BLaER1 treated with 17β-estradiol and CSF1 and Interleukin-3, amounts not matched to agents 10 nM and 100 nM (cell line): Measurements from ENCODE around the gene FANCI.
A peak's percentile ranks its signal among the peaks of the same experiment; 100 is the strongest.

Source experiments
- H3K27ac ChIP-seq, 11 experiments: shearing (Covaris generic); formaldehyde crosslinking; 2 replicates each; pipeline ENCODE4 v1.8.1; 2022
- H3K27me3 ChIP-seq, 11 experiments: shearing (Covaris generic); formaldehyde crosslinking; 2 replicates each; pipeline ENCODE4 v1.8.1; 2022
- H3K36me3 ChIP-seq, 11 experiments: shearing (Covaris generic); formaldehyde crosslinking; 2 replicates each; pipeline ENCODE4 v1.8.1; 2022
- H3K4me1 ChIP-seq, 10 experiments: shearing (Covaris generic); formaldehyde crosslinking; 2 replicates each; pipeline ENCODE4 v1.8.1; 2022
- H3K4me2 ChIP-seq, 11 experiments: shearing (Covaris generic); formaldehyde crosslinking; 2 replicates each; pipeline ENCODE4 v1.8.1; 2022
- H3K4me3 ChIP-seq, 10 experiments: shearing (Covaris generic); formaldehyde crosslinking; 2 replicates each; pipeline ENCODE4 v1.8.1; 2022
- H3K9ac ChIP-seq, 11 experiments: shearing (Covaris generic); formaldehyde crosslinking; 2 replicates each; pipeline ENCODE4 v1.8.1; 2022
- H3K9me3 ChIP-seq, 11 experiments: shearing (Covaris generic); formaldehyde crosslinking; replicated peaks in 1 of 11; 2 replicates each; pipeline ENCODE4 v1.8.1; 2022
- H4K20me1 ChIP-seq, 11 experiments: shearing (Covaris generic); formaldehyde crosslinking; 2 replicates each; pipeline ENCODE4 v1.8.1; 2022
- Cebpa-rat ChIP-seq, 11 experiments: shearing (Covaris generic); IDR thresholded peaks; 2 replicates each; pipeline ENCODE4 v1.8.1; 2022

Gene FANCI

DNA sequence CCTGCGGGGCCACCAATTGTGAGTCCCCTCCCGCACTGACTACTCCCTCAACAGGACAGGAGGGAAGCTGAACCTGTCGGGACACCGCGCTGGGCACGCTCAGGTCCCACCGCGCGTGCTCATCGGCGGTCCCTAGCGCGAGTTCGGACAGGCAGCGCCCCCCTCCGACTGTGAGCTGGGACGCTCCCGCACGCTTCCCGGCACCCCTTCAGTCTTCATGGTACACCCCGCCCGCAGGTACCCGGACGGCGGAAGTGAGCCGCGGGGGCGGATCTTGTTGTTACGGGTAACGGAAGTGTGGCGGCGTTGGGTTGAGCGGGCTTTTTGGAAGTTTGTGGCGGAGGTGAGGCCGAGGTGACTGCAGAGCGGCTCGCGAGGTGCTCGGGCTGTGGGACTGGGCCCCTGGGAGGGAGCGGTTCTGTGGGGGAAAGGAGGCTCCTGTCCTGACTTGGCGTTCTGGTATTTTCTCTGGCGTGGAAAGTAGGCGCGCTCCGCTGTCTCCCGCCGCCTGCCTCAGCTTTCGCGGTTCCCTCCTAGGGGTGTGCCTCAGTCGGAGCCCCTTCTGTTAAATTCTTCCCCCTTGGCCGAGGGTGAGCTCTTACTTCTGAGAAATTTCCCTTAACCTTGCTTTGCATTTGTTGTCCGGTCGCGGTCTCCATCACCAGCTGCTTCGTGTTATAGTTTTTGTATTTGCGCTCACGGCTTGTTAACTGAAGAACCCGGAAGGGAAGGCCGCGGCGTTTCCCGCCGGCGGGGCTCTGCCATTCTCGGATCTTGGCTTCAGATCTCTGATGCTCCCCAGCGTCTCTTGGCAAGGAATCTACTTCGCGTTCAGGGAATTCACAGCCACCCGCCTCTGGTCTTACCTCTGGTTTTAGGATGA is at the start of gene FANCI:
Gene FANCI, plus strand, starts transcription at position 289 of the 883 bp plus-strand sequence. CDS start 3,669 bp downstream, outside the sequence.
- Histone ChIP-seq H3K9ac (peak within 1 kb of the TSS; percentile 74 to 88 (median 83)), H4K20me1 (peaks cover 0 to 8% (median 0%) of the 10 kb centered on the region in 11 experiments; a peak in 1 of 22 replicates), H3K27me3 (no peaks in the 10 kb centered on the region), H3K9me3 (peaks cover 0 to 18% (median 14%) of the 10 kb centered on the region in 11 experiments; a peak in 15 of 22 replicates), H3K4me3 (peak within 1 kb of the TSS; percentile 74 to 89 (median 80)), H3K27ac (peak within 1 kb of the TSS; percentile 17 to 85 (median 81); a peak in 20 of 22 replicates), H3K36me3 (peaks cover 8 to 34% (median 24%) of the 10 kb centered on the region in 11 experiments; a peak in 21 of 22 replicates), H3K4me2 (peak within 1 kb of the TSS; percentile 69 to 94 (median 90)), H3K4me1 (peaks cover 21 to 36% (median 31%) of the 10 kb centered on the region in 10 experiments)
- no peak for TF ChIP-seq Cebpa-rat (IDR thresholded peaks at IDR 0.05)

GRCh38 chr15:89194608-89195007 is 49.2 kb upstream of the FANCI start:
- no peaks in the 10 kb centered on the region for H3K9me3 ChIP-seq
- H4K20me1 ChIP-seq: no peaks in the 10 kb centered on the region
- H3K36me3 ChIP-seq: peaks cover 63 to 98% (median 82%) of the 10 kb centered on the region in 11 experiments
- H3K27ac ChIP-seq: no peak overlapping the region
- H3K4me3 ChIP-seq: no peak overlapping the region
- H3K4me1 ChIP-seq: peaks cover 0 to 24% (median 20%) of the 10 kb centered on the region in 10 experiments; a peak in 11 of 20 replicates
- no peak overlapping the region for H3K4me2 ChIP-seq
- no peak for TF ChIP-seq Cebpa-rat (IDR thresholded peaks at IDR 0.05)
- no peak overlapping the region for H3K9ac ChIP-seq
- H3K27me3 ChIP-seq: no peaks in the 10 kb centered on the region

DNA sequence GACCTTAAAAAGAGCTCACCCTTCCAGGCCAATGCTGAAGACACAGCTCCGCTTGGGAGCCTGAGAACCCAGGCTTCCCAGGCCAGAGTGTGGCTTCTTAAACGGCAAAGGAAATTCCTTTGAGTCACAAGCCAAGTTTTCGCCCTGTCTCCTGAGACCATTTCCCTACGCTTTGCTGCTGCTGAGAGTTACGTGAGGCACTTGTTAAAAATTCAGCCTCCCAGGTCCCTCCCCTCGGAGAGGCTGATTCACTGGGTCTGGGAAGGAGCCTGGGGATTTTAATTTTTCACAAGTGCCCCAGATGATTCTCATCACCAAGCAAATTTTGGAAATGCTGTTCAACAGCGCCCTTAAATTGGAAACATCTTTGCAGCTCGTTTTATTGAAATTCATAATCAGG is 47.9 kb upstream of the FANCI start:
- Histone ChIP-seq H4K20me1 (no peaks in the 10 kb centered on the region), H3K4me2 (no peak overlapping the region), H3K9me3 (no peaks in the 10 kb centered on the region), H3K36me3 (peaks cover 57 to 94% (median 76%) of the 10 kb centered on the region in 11 experiments), H3K4me3 (no peak overlapping the region), H3K4me1 (peaks cover 0 to 24% (median 19%) of the 10 kb centered on the region in 10 experiments; a peak in 11 of 20 replicates), H3K27me3 (no peaks in the 10 kb centered on the region), H3K27ac (no peak overlapping the region), H3K9ac (no peak overlapping the region)
- TF ChIP-seq Cebpa-rat (IDR thresholded peaks at IDR 0.05): no peak

GRCh38 chr15:89196241-89196640 is 47.5 kb upstream of the FANCI start:
- no peak overlapping the region for H3K4me2 ChIP-seq
- no peak for TF ChIP-seq Cebpa-rat (IDR thresholded peaks at IDR 0.05)
- no peak overlapping the region for H3K27ac ChIP-seq
- H3K9ac ChIP-seq: no peak overlapping the region
- H3K4me3 ChIP-seq: no peak overlapping the region
- H3K4me1 ChIP-seq: peaks cover 0 to 20% (median 15%) of the 10 kb centered on the region in 10 experiments; a peak in 11 of 20 replicates
- no peaks in the 10 kb centered on the region for H4K20me1 ChIP-seq
- H3K9me3 ChIP-seq: no peaks in the 10 kb centered on the region
- H3K36me3 ChIP-seq: peaks cover 57 to 94% (median 73%) of the 10 kb centered on the region in 11 experiments
- no peaks in the 10 kb centered on the region for H3K27me3 ChIP-seq

DNA sequence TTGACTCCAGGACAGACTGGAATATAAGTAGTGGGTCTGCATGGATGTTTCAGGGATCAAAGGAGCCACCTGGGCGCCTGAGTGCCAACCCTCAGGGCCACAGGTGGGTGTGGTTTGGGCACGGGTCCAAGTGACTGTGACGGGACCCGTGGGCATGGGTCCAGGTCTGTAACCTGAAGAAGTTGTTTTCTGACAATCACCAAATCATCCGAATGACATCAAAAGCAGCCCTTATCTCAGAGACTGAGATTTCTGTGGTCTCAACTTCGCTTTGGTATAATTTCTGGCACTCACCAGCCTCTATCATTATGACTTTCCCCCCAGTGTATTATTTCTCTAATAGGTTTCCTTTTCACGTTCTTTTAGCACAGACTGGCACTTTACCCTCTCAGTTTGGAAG is 46.8 kb upstream of the FANCI start:
- H3K27me3 ChIP-seq: no peaks in the 10 kb centered on the region
- no peak for TF ChIP-seq Cebpa-rat (IDR thresholded peaks at IDR 0.05)
- no peaks in the 10 kb centered on the region for H3K9me3 ChIP-seq
- H4K20me1 ChIP-seq: no peaks in the 10 kb centered on the region
- no peak overlapping the region for H3K4me2 ChIP-seq
- H3K27ac ChIP-seq: no peak overlapping the region
- H3K36me3 ChIP-seq: peaks cover 51 to 89% (median 67%) of the 10 kb centered on the region in 11 experiments
- no peak overlapping the region for H3K4me3 ChIP-seq
- peaks cover 0 to 12% (median 7%) of the 10 kb centered on the region in 10 experiments; a peak in 8 of 20 replicates for H3K4me1 ChIP-seq
- H3K9ac ChIP-seq: no peak overlapping the region

DNA sequence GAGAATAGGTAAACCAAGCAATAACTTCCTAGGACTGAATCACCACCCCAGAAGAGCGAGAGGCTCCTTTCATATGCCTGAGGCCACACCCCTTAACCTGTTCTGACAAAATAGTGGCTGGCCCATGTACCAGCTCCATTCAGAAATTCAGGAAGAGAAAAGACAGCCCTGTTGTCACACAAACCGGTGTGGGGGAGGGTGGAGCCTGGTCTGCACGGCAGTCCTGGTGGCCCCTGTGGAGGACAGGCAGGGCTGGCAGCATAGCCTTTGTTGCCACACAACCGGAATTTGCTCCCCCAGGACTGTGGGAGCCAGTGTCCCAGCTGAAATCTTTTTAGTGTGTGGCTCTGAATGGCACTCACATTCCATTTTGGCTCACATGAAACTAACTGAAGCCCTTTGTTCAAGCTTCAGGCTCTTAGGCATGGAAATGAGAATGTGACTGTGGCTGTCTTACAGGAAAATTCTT is 46.2 kb upstream of the FANCI start:
- Histone ChIP-seq H3K4me3 (no peak overlapping the region), H4K20me1 (no peaks in the 10 kb centered on the region), H3K4me2 (no peak overlapping the region), H3K9me3 (no peaks in the 10 kb centered on the region), H3K36me3 (peaks cover 47 to 84% (median 61%) of the 10 kb centered on the region in 11 experiments), H3K27me3 (no peaks in the 10 kb centered on the region), H3K27ac (no peak overlapping the region), H3K9ac (no peak overlapping the region), H3K4me1 (peaks cover 0 to 7% (median 2%) of the 10 kb centered on the region in 10 experiments; a peak in 6 of 20 replicates)
- no peak for TF ChIP-seq Cebpa-rat (IDR thresholded peaks at IDR 0.05)

GRCh38 chr15:89198196-89198595 is 45.6 kb upstream of the FANCI start:
- Histone ChIP-seq H3K36me3 (peaks cover 40 to 77% (median 55%) of the 10 kb centered on the region in 11 experiments), H3K4me2 (no peak overlapping the region), H4K20me1 (no peaks in the 10 kb centered on the region), H3K4me3 (no peak overlapping the region), H3K4me1 (peaks cover 0 to 5% (median under 1%) of the 10 kb centered on the region in 10 experiments; a peak in 8 of 20 replicates), H3K27me3 (no peaks in the 10 kb centered on the region), H3K27ac (no peak overlapping the region), H3K9me3 (no peaks in the 10 kb centered on the region), H3K9ac (no peak overlapping the region)
- TF ChIP-seq Cebpa-rat (IDR thresholded peaks at IDR 0.05): no peak

- H3K4me1 ChIP-seq: peaks cover 0 to 13% (median 8%) of the 10 kb centered on the region in 10 experiments; a peak in 18 of 20 replicates
- peaks cover 33 to 70% (median 47%) of the 10 kb centered on the region in 11 experiments for H3K36me3 ChIP-seq
- no peak overlapping the region for H3K9ac ChIP-seq
- H3K27me3 ChIP-seq: no peaks in the 10 kb centered on the region
- H3K4me2 ChIP-seq: no peak overlapping the region
- TF ChIP-seq Cebpa-rat (IDR thresholded peaks at IDR 0.05): no peak
- H3K4me3 ChIP-seq: no peak overlapping the region
- no peaks in the 10 kb centered on the region for H3K9me3 ChIP-seq
- H4K20me1 ChIP-seq: no peaks in the 10 kb centered on the region
- no peak overlapping the region for H3K27ac ChIP-seq
These were observed 44.8 kb upstream of the FANCI start for GRCh38 chr15:89198934-89199333.

- H3K9ac ChIP-seq: no peak overlapping the region
- H4K20me1 ChIP-seq: no peaks in the 10 kb centered on the region
- no peak overlapping the region for H3K27ac ChIP-seq
- H3K36me3 ChIP-seq: peaks cover 24 to 62% (median 39%) of the 10 kb centered on the region in 11 experiments
- no peak for TF ChIP-seq Cebpa-rat (IDR thresholded peaks at IDR 0.05)
- no peaks in the 10 kb centered on the region for H3K9me3 ChIP-seq
- no peaks in the 10 kb centered on the region for H3K27me3 ChIP-seq
- no peak overlapping the region for H3K4me2 ChIP-seq
- no peak overlapping the region for H3K4me3 ChIP-seq
- H3K4me1 ChIP-seq: peaks cover 0 to 21% (median 16%) of the 10 kb centered on the region in 10 experiments; a peak in 18 of 20 replicates
These were observed 44.0 kb upstream of the FANCI start for GRCh38 chr15:89199746-89200145.
